HG02938 (cell line): ENCODE measurements around the gene SYT15.
A peak's percentile ranks its signal among the peaks of the same experiment; 100 is the strongest.
"Not testable (repeated sequence)": the region's sequence is repeated elsewhere in the genome, so short reads cannot be mapped to it uniquely, and the experiment has no call there.

ENCODE experiments used
- ATAC-seq: cut with Tn5 transposase; IDR thresholded peaks from one replicate; pipeline ENCODE4 v1.9.1; 2021; ENCODE audit warnings: mild to moderate bottlenecking, moderate library complexity; ENCODE audit not compliant: unreplicated experiment

Gene SYT15

GRCh38 chr10:46585246-46585645 lies 6.3 kb downstream of the SYT15 start:
- not testable (repeated sequence) for ATAC-seq

- not testable (repeated sequence) for ATAC-seq
Measured at GRCh38 chr10:46587546-46587945, 8.6 kb downstream of the SYT15 start.

- ATAC-seq, result not testable (repeated sequence)
Measured at GRCh38 chr10:46588221-46588620, 9.3 kb downstream of the SYT15 start.

GRCh38 chr10:46589589-46589988 lies 10.7 kb downstream of the SYT15 start:
- not testable (repeated sequence) for ATAC-seq

- not testable (repeated sequence) for ATAC-seq
Measured at GRCh38 chr10:46591053-46591452, 12.1 kb downstream of the SYT15 start.

GRCh38 chr10:46593307-46593706 lies 14.4 kb downstream of the SYT15 start:
- ATAC-seq, result not testable (repeated sequence)

GRCh38 chr10:46594453-46595063 lies 15.6 kb downstream of the SYT15 start:
- not testable (repeated sequence) for ATAC-seq

GRCh38 chr10:46596570-46596969 lies 17.6 kb downstream of the SYT15 start:
- not testable (repeated sequence) for ATAC-seq

GRCh38 chr10:46597616-46598246 lies 18.8 kb downstream of the SYT15 start:
- peak; percentile 76 for ATAC-seq

GRCh38 chr10:46600516-46600915 lies 21.6 kb downstream of the SYT15 start:
- ATAC-seq, result peak; percentile 45

GRCh38 chr10:46615540-46615939 lies 36.6 kb downstream of the SYT15 start:
- not testable (repeated sequence) for ATAC-seq

- not testable (repeated sequence) for ATAC-seq
Measured at GRCh38 chr10:46616227-46616626, 37.3 kb downstream of the SYT15 start.

GRCh38 chr10:46617134-46617533 lies 38.2 kb downstream of the SYT15 start:
- ATAC-seq, result not testable (repeated sequence)

- not testable (repeated sequence) for ATAC-seq
Measured at GRCh38 chr10:46617913-46618312, 39.0 kb downstream of the SYT15 start.

- ATAC-seq, result not testable (repeated sequence)
Measured at GRCh38 chr10:46623899-46624654, 45.1 kb downstream of the SYT15 start.

GRCh38 chr10:46629805-46630204 lies 50.9 kb downstream of the SYT15 start:
- not testable (repeated sequence) for ATAC-seq

GRCh38 chr10:46630816-46631215 lies 51.9 kb downstream of the SYT15 start:
- not testable (repeated sequence) for ATAC-seq

- not testable (repeated sequence) for ATAC-seq
Measured at GRCh38 chr10:46631683-46632082, 52.8 kb downstream of the SYT15 start.

GRCh38 chr10:46634698-46635097 lies 55.8 kb downstream of the SYT15 start:
- ATAC-seq, result not testable (repeated sequence)

- peak; percentile 65 for ATAC-seq
Measured at GRCh38 chr10:46635364-46635959, 56.5 kb downstream of the SYT15 start.

- ATAC-seq, result not testable (repeated sequence)
Measured at GRCh38 chr10:46640005-46640404, 61.1 kb downstream of the SYT15 start.
